Mucosa of rectum (tissue), 2 donors: Measurements from ENCODE around the gene CNOT10.
"Not testable (repeated sequence)": the region's sequence is repeated elsewhere in the genome, so short reads cannot be mapped to it uniquely, and the experiment has no call there.

Experiments
- H3K27ac ChIP-seq, 2 donors: one replicate each; pipeline ENCODE4 v1.7.0; 2013; ENCODE audit warnings: inconsistent platforms in 2 of 2, low read depth in 2 of 2, low read length in 2 of 2
- H3K27me3 ChIP-seq, 2 donors: one replicate each; pipeline ENCODE4 v1.7.0; 2013; ENCODE audit warnings: low read length in 2 of 2; ENCODE audit not compliant: control insufficient read depth in 2 of 2, insufficient read depth in 2 of 2
- H3K36me3 ChIP-seq, 2 donors: one replicate each; pipeline ENCODE4 v1.7.0; 2013; ENCODE audit warnings: low read length in 2 of 2; ENCODE audit not compliant: control insufficient read depth in 2 of 2, insufficient read depth in 2 of 2
- H3K4me1 ChIP-seq, 2 donors: one replicate each; pipeline ENCODE4 v1.7.0; 2013; ENCODE audit warnings: low read length in 2 of 2, mild to moderate bottlenecking in 1 of 2; ENCODE audit not compliant: control insufficient read depth in 2 of 2, insufficient read depth in 2 of 2
- H3K4me3 ChIP-seq, 2 donors: one replicate each; pipeline ENCODE4 v1.7.0; 2013; ENCODE audit warnings: low read length in 2 of 2
- H3K9ac ChIP-seq, 2 donors: one replicate each; pipeline ENCODE4 v1.7.0; 2013; ENCODE audit warnings: low read length in 2 of 2, low read depth in 1 of 2, mild to moderate bottlenecking in 1 of 2
- H3K9me3 ChIP-seq, 2 donors: one replicate each; pipeline ENCODE4 v1.7.0; 2013; ENCODE audit warnings: low read length in 2 of 2; ENCODE audit not compliant: control insufficient read depth in 2 of 2
- donor health status: healthy.
- donor health status: Normal muscosa, but diverticular disease.

CNOT10 gene

DNA sequence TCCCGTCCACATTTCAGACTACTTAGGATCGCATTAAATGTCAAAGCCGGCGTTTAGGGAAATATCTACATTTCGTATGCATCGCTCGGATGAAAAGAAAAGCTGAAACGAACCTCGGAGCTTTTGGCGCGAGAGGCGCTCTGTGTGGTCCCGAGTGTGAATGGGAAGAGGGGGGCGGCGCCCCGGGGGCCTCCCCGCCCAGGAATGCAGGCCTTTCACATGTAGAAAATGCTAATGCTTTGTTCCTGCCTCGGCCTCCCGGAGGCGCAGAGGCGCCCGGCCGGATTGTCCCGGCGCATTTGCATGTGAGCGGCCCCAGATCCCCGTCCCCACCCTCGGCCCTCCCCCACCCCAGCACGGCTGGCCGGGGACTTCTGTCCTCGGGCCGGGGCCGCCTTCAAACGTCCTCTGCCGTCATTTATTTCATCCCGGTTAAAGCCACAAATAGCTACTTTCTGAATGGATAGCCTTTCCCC lies 95.8 kb downstream of the CNOT10 start:
- Histone ChIP-seq H3K27me3 (no peaks in the 10 kb centered on the region), H3K4me1 (peaks cover 0 to 4% of the 10 kb centered on the region in 2 donors), H3K4me3 (peak overlapping the region; percentile 71 to 83), H3K36me3 (peaks cover 0 to 3% of the 10 kb centered on the region in 2 donors), H3K9me3 (no peaks in the 10 kb centered on the region), H3K27ac (no peak overlapping the region), H3K9ac (peak overlapping the region in 1 of 2 donors; percentile 24)

DNA sequence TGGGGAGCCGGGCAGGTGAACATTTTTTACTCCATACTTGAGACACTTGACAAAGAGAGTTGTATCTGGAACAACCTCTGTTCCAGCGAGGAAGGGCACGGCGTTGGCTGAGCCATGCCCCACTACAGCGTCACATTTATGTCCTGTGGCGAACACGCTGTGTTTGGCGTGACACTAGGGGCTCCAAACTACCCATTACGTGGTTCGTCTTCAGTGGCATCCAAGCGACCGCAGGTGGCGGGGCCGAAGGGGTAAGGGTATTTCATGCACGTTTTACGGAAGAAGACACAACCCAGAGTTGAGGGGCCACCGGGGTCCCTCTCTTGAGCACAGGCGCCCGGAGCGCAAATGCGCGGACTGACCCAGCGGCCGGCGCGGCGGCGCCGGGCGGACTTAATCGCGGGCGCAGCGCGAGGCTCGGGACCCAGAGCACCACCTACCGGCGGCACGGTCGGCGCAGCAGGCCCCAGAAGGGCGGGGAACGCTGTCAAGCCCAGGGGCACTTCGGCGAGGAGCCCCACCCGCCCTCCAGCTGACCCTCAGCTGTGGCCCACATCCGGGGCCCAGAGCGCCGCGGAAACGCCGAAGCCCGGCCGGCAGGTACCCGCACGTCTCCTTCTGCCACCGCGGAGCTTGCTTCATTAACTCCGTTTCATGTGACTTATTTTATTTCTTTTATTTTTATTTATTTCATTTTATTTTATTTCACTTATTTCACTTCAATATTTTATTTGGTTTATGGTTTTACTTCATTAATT lies 96.4 kb downstream of the CNOT10 start:
- no peak overlapping the region for H3K27ac ChIP-seq
- H3K4me3 ChIP-seq, result peak overlapping the region; percentile 71 to 83
- H3K9me3 ChIP-seq, result no peaks in the 10 kb centered on the region
- no peaks in the 10 kb centered on the region for H3K27me3 ChIP-seq
- H3K9ac ChIP-seq, result peak overlapping the region in 1 of 2 donors; percentile 24
- peaks cover 0 to 1% of the 10 kb centered on the region in 2 donors for H3K36me3 ChIP-seq
- peaks cover 0 to 4% of the 10 kb centered on the region in 2 donors for H3K4me1 ChIP-seq

DNA sequence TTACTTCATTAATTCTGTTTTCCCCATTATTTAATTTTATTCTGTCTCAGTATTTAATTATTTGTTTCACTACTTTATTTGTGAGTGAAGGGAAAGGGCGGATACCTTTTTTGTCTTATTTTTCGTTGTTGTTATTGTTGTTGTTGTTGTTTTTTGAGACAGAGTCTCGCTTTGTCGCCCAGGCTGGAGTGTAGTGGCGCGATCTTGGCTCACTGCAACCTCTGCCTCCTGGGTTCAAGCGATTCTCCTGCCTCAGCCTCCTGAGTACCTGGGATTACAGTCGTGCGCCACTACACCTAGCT lies 96.9 kb downstream of the CNOT10 start:
- not testable (repeated sequence) for H3K4me1 ChIP-seq, H3K27ac ChIP-seq, H3K9ac ChIP-seq, H3K4me3 ChIP-seq, H3K9me3 ChIP-seq, H3K27me3 ChIP-seq, H3K36me3 ChIP-seq

DNA sequence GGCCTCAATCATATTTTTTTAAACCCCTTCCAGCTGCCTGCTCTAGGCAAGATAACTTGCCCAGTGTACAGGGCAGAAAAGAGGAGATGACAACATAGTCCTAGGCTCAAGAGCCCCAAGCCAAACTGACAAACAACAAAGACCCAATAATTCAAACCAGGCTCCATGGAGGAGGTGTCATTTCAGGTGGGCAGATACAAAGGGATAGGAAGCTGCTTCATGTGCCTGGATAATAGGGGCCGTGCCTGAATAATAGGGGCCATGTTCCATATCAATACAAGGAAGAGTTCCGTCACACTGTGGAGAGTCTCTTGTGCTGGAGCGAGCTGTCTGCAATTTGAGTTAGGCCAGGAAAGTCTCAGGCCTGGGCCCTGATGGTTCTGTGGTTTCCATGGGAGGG lies 97.4 kb downstream of the CNOT10 start:
- no peak overlapping the region for H3K27ac ChIP-seq
- H3K4me1 ChIP-seq, result peaks cover 0 to 4% of the 10 kb centered on the region in 2 donors
- H3K9ac ChIP-seq, result no peak overlapping the region
- no peaks in the 10 kb centered on the region for H3K9me3 ChIP-seq
- H3K4me3 ChIP-seq, result no peak overlapping the region
- H3K36me3 ChIP-seq, result no peaks in the 10 kb centered on the region
- no peaks in the 10 kb centered on the region for H3K27me3 ChIP-seq

DNA sequence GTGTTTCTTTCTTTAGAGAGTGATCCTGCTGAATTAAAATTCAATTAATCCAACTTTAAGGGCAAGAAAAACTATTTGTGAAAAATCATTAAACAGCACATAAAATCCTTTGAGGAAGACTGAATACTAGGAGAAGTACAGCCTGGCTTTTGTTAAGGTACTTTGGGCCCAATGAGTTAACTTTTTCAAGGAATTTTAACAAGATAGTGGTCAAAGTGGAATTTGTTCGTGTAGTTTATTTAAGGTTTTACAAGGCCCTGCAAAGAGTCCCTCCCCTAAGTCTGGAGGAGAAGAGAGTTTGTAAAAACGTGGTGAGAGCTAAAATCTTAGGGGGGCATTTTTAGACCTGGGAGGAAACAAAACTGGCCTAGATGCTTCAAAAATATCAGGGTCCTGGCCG lies 106.8 kb downstream of the CNOT10 start:
- Histone ChIP-seq H3K27ac (no peak overlapping the region), H3K4me3 (no peak overlapping the region), H3K27me3 (peaks cover 0 to 3% of the 10 kb centered on the region in 2 donors), H3K9me3 (no peaks in the 10 kb centered on the region), H3K9ac (no peak overlapping the region), H3K4me1 (no peaks in the 10 kb centered on the region), H3K36me3 (no peaks in the 10 kb centered on the region)

DNA sequence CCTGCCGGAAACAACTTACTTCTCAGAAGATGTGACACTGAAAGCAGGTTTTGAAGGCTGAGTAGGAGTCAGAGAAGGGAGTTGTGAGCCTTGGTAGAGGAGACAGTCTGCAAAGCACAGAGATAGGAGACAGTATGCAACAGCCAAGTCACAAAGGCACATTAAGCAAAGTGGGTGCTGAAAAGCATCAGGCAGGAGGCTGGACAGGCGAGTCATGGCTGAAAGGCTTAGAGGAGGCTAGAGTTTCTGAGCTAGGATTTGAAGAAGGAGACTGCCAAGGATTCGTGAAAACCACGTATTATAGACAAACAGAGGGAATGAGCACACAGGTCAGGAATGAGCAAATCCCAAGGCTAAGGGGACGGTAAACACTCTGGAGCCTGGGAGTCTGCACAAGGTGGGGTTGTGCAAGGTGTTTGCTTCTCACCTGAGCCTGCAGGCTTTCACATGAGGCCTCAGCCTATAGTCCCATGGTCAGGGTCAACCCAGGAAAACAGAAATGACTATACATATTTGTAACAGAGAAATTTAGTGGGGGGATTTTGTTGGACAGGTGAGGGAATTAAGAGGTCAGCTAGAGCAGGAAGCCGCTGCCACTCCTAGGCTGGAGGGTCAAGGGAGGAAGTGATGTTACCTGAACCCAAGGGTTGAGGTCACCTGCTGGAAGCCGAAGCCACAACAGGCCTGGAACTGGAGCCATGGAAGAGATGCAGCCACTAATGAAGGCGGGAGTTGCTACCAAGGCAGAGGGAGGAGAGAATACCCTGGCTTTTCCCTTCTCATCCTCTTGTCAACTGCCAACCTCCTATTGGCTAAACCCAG lies 109.7 kb downstream of the CNOT10 start:
- Histone ChIP-seq H3K9me3 (no peaks in the 10 kb centered on the region), H3K27me3 (peaks cover 0 to 3% of the 10 kb centered on the region in 2 donors), H3K4me1 (no peaks in the 10 kb centered on the region), H3K4me3 (no peak overlapping the region), H3K36me3 (no peaks in the 10 kb centered on the region), H3K27ac (no peak overlapping the region), H3K9ac (no peak overlapping the region)

DNA sequence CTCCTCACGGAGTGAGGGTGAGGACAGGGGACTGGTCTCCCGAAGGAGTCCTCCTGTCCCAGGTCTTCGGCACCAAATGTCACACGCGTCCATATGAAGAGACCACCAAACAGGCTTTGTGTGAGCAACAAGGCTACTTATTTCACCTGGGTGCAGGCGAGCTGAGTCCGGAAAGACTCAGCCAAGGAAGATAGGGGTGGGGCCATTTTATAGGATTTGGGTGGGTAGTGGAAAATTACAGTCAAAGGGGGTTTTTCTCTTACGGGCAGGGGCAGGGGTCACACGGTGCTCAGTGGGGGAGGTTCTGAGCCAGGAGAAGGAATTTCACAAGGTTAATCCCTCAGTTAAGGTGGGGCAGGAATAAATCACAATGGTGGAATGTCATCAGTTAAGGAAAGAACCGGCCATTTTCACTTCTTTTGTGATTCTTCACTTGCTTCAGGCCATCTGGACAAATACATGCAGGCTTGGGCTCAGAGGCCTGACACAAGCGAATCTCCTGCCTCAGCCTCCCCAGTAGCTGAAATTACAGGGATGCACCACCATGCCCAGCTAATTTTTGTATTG lies 111.5 kb downstream of the CNOT10 start:
- H3K9me3 ChIP-seq, H3K36me3 ChIP-seq, H3K9ac ChIP-seq, H3K27ac ChIP-seq, H3K27me3 ChIP-seq, H3K4me3 ChIP-seq, H3K4me1 ChIP-seq: not testable (repeated sequence)

DNA sequence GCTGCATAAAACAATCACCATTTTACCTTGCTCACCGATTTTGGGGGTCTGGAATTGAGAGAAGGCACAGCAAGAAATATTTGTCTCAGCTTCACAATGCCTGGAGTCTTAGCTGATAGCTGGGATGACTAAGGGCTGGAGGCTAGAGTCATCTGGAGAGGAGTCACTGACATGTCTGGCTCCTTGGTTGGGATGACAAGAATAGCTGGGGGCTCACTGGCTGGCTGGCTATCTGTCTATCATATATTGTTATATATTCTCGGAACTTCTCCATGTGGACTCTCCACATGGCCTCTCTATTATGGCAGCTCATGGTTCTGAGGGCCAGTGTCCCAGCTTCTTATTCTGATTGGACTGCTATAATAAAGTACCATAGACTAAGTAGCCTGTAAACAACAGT lies 112.8 kb downstream of the CNOT10 start:
- H3K27ac ChIP-seq, result no peak overlapping the region
- H3K27me3 ChIP-seq, result peaks cover 0 to 3% of the 10 kb centered on the region in 2 donors
- no peaks in the 10 kb centered on the region for H3K9me3 ChIP-seq
- no peaks in the 10 kb centered on the region for H3K4me1 ChIP-seq
- no peak overlapping the region for H3K9ac ChIP-seq
- H3K4me3 ChIP-seq, result no peak overlapping the region
- no peaks in the 10 kb centered on the region for H3K36me3 ChIP-seq

DNA sequence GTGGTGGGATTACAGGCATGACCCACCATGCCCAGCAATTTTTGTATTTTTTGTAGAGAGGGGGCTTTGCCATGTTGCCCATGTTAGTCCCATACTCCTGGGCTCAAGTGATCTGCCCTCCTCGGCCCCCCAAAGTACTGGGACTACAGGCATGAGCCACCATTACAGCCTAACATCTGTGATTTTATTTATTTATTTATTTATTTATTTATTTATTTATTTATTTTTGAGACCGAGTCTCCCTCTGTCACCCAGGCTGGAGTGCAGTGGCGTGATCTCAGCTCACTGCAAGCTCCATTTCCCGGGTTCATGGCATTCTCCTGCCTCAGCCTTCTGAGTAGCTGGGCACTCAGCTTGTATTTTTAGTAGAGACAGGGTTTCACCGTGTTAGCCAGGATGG lies 116.5 kb downstream of the CNOT10 start:
- not testable (repeated sequence) for H3K27ac ChIP-seq, H3K27me3 ChIP-seq, H3K4me1 ChIP-seq, H3K4me3 ChIP-seq, H3K9me3 ChIP-seq, H3K36me3 ChIP-seq, H3K9ac ChIP-seq

DNA sequence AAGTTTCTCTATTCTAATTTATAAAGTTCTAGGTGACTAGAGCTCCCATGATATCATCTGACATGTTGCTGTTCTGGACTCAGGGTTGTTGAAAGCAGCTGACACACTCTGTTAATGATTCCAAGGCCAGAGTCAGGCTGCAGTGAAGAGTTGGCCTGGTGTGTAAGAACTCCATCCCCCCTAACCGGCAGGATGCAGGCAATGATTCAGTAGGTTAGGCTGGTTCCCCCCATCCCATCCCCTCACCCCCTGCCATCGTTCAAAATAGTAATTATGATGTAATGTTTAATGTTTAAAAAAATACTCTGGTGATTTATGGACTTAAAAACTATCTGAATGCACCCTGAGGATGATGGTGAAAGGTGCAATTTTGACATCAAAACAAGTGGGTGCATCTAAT lies 128.2 kb downstream of the CNOT10 start:
- no peak overlapping the region for H3K27ac ChIP-seq
- no peak overlapping the region for H3K4me3 ChIP-seq
- peaks cover 11 to 22% of the 10 kb centered on the region in 2 donors for H3K27me3 ChIP-seq
- no peaks in the 10 kb centered on the region for H3K9me3 ChIP-seq
- peaks cover 2 to 4% of the 10 kb centered on the region in 2 donors for H3K4me1 ChIP-seq
- H3K9ac ChIP-seq, result no peak overlapping the region
- H3K36me3 ChIP-seq, result no peaks in the 10 kb centered on the region
